Ishikawa (cell line): Measurements from ENCODE around the gene HK3.

Experiments used
- CEBPB ChIP-seq: IDR thresholded peaks from 2 replicates; pipeline ENCODE4 v1.6.1; 2012
- CREB1 ChIP-seq: IDR thresholded peaks from 2 replicates; pipeline ENCODE4 v1.6.1; 2012; ENCODE audit warnings: low read depth
- EGR1 ChIP-seq: IDR thresholded peaks from 2 replicates; pipeline ENCODE4 v1.6.1; 2012
- EP300 ChIP-seq: IDR thresholded peaks from 2 replicates; pipeline ENCODE4 v1.6.1; 2012; ENCODE audit warnings: borderline replicate concordance
- FOXM1 ChIP-seq: IDR thresholded peaks from 2 replicates; pipeline ENCODE4 v1.6.1; 2012; ENCODE audit warnings: low read depth, borderline replicate concordance
- NFIC ChIP-seq: IDR thresholded peaks from 2 replicates; pipeline ENCODE4 v1.6.1; 2012
- RAD21 ChIP-seq: IDR thresholded peaks from 2 replicates; pipeline ENCODE4 v1.6.1; 2012; ENCODE audit warnings: low read depth
- REST ChIP-seq: IDR thresholded peaks from 2 replicates; pipeline ENCODE4 v1.6.1; 2012; ENCODE audit warnings: low read depth, mild to moderate bottlenecking
- TAF1 ChIP-seq: IDR thresholded peaks from 2 replicates; pipeline ENCODE4 v1.6.1; 2012; ENCODE audit warnings: low read depth, mild to moderate bottlenecking
- TCF12 ChIP-seq: IDR thresholded peaks from 2 replicates; pipeline ENCODE4 v1.6.1; 2012; ENCODE audit warnings: low read depth
- TEAD4 ChIP-seq: IDR thresholded peaks from 2 replicates; pipeline ENCODE4 v1.6.1; 2012
- YY1 ChIP-seq: IDR thresholded peaks from 2 replicates; pipeline ENCODE4 v1.6.1; 2012; ENCODE audit warnings: low read depth
- ZBTB7A ChIP-seq: IDR thresholded peaks from 2 replicates; pipeline ENCODE4 v1.6.1; 2012; ENCODE audit warnings: low read depth
- TF ChIP-seq, protein P1 (sequence below): IDR thresholded peaks from 2 replicates; pipeline ENCODE4 v1.6.1; 2012
- TF ChIP-seq, protein P2 (sequence below): IDR thresholded peaks from 2 replicates; pipeline ENCODE4 v1.6.1; 2012

The HK3 gene

DNA sequence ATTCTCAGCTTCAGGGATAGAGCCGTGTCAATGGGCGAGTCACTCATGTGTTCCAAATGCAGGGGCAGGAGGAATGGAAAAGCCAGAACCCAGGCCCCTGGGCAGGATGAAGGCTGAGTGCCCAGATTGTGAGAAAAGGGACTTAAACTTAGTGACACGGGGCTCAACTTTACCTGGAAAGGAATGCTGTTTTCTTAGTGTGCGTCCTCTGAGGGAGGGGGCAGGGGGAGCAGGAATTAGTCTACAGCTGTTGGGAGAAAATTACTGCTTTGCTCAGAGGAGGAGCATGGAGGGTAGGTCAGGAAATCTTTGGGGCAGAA, 14.6 kb downstream of the HK3 start:
- no peak for TF ChIP-seq TCF12
- no peak for TF ChIP-seq CREB1
- TF ChIP-seq REST: no peak
- TF ChIP-seq EGR1: no peak
- no peak for TF ChIP-seq RAD21
- no peak for TF ChIP-seq YY1
- no peak for TF ChIP-seq TAF1
- TF ChIP-seq, protein P1, sequence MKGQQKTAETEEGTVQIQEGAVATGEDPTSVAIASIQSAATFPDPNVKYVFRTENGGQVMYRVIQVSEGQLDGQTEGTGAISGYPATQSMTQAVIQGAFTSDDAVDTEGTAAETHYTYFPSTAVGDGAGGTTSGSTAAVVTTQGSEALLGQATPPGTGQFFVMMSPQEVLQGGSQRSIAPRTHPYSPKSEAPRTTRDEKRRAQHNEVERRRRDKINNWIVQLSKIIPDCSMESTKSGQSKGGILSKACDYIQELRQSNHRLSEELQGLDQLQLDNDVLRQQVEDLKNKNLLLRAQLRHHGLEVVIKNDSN: no peak
- no peak for TF ChIP-seq EP300
- TF ChIP-seq FOXM1: no peak

GRCh38 chr5:176883700-176884570, 15.2 kb downstream of the HK3 start:
- TF ChIP-seq TCF12 (no peak), TAF1 (no peak), YY1 (no peak), ZBTB7A (no peak), TEAD4 (no peak), RAD21 (no peak), REST (no peak), CEBPB (no peak), CREB1 (no peak), NFIC (no peak), EP300 (no peak), FOXM1 (no peak)
- TF ChIP-seq, protein P2, sequence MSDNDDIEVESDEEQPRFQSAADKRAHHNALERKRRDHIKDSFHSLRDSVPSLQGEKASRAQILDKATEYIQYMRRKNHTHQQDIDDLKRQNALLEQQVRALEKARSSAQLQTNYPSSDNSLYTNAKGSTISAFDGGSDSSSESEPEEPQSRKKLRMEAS: no peak
- TF ChIP-seq, protein P1: no peak

- TF ChIP-seq EP300 (no peak), TEAD4 (no peak), TAF1 (no peak), REST (no peak), YY1 (no peak)
Observed at GRCh38 chr5:176882567-176882903, 16.6 kb downstream of the HK3 start.

DNA sequence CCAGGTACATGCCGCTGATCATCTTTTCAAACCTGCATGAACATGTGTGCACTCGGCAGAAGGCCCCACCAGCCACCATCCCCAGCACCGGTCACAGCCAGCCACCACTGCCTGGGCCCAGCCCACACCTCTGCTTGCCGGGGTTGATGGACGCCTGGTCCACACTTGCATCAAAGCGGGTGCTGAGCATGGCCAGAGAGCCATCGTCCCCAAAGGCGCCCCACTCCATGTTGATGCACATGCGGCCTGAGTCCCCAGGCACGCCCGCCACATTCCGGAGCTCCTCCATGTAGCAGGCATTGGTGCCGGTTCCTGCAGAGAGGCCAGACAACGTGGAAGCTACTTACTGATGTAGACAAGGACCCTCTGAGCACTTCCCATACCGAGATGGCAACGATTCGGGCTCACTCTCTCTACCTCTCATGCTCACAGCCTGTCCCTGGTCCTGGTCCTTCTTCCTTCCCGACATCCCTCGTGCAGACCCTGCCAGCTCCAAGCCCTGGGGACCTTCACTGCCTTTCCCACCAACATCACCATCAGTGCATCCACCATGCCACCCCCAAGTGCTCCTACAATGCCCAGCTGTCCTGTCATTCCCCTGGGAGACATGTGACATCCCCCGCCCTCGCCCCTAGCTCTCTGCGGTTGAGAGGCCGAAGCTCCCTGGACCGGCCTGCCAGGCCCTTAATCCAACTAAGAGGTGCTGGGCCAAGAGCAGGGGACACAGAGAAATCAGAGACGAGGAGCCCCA, 17.2 kb downstream of the HK3 start:
- TF ChIP-seq ZBTB7A (no peak), RAD21 (no peak), EGR1 (no peak), FOXM1 (no peak), TCF12 (no peak), EP300 (no peak), YY1 (no peak), TAF1 (no peak), CREB1 (no peak), TEAD4 (no peak)
- TF ChIP-seq, protein P2: no peak
- TF ChIP-seq, protein P1: no peak
